PFSK-1 (cell line): ENCODE data around the gene DOCK4.

Experiments used
- POLR2AphosphoS5 ChIP-seq: IDR thresholded peaks from 2 replicates; pipeline ENCODE4 v1.6.1; 2012; ENCODE audit warnings: low read depth, mild to moderate bottlenecking, control low read depth, low read length, moderate library complexity
- TAF1 ChIP-seq: IDR thresholded peaks from 2 replicates; pipeline ENCODE4 v1.6.1; 2012; ENCODE audit warnings: low read length, control low read depth, borderline replicate concordance; ENCODE audit not compliant: insufficient read depth

- TF ChIP-seq TAF1: no peak
- TF ChIP-seq POLR2AphosphoS5: no peak
Observed at GRCh38 chr7:112184455-112184854, 21.7 kb downstream of the DOCK4 start.
